Mesenteric fat pad (tissue), 1 donor: ENCODE measurements around the gene DDX46. TPM values are rescaled to one million over a fixed set of nuclear protein-coding genes. Genes with fewer than 3 reads are reported as not detected.
A peak's percentile ranks its signal among the peaks of the same experiment; 100 is the strongest.
"Not testable (repeated sequence)": the region's sequence is repeated elsewhere in the genome, so short reads cannot be mapped to it uniquely, and the experiment has no call there.

ENCODE experiments used
- DNase-seq: peaks from one replicate; pipeline ENCODE4 v3.0.0-alpha.2; 2020; ENCODE audit warnings: low spot score
- total RNA-seq: library from RNA; stranded (reverse); fragmentation: NEBNext Ultra II Directional; extraction: Animal tissue kit (Norgen Biotek cat#: 25700); gene quantifications from one replicate; pipeline ENCODE4 v1.2.1, GENCODE V29; 2021
- donor health status: DM: yes; HTN: yes; CAD: no.

Gene DDX46
- total RNA-seq, 1 donor from 2014 or later, result 41.4 TPM

DNA sequence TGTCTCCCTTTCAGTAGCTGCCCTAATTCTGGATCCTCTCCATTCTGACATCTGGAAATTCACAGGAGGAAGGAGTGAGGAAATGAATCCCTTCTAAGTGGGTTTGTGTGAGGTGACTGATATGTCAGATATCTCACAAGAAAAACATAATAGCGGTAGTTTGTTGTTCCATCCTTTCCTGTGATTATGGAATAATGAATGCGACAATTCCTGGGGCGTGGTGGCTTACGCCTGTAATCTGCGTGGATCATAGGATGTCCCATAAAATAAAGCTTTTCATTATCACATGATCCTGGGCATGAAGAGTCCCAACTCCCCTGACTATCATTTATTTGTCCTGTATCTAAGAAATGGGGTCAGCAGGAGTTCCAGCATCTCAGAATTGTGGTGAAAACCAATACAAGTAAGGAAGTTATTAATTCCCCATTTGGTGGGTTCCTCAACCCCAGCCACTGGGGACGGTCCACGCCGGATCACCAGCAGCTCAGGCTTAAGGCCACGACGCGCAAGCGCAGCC, 86.8 kb downstream of the DDX46 start:
- DNase-seq, result no peak

DNA sequence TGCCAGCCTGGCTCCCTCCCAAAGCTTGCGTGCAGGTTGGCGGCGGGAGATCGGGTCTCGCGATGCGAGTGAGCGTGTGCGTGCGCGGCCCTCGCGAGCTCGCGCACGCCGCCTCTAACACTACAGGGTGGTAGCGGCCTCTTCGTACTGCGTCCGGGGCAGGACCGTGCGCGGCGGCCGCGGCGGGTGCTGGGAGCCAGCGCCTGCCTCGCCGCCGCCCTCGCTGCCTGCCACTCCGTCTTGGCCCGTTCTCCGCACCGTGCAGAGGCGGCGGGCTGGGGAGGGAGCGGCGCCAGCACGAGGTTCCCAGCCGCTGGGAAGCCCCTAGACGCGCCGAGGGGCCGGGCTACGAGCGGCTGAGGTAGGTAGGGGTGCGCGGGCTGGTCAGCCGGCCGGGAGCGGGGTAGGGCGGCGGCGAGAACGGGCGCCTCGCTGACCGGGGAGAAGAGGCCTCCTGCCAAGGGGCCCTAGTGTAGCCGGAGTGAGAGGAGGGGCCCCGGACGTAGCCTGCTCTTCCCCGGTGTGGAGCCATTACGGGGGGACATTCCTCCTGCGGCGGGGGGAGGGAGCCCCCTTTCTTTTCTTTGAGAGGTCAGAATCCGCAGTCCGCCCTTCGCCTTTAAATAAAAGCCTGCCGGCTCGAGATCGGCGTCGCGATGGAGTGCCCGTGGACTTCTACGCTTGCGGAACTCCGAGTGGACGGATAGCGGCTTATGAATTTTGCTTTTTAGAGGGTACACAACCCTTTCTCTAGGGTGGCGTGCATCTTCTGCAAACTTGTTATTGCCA, 87.5 kb downstream of the DDX46 start, which contains the start of gene C5orf24:
Gene C5orf24, plus strand, starts transcription at position 117 of the 789 bp plus-strand sequence. CDS start 8,933 bp downstream, outside the sequence.
- peak; percentile 99 for DNase-seq

DNA sequence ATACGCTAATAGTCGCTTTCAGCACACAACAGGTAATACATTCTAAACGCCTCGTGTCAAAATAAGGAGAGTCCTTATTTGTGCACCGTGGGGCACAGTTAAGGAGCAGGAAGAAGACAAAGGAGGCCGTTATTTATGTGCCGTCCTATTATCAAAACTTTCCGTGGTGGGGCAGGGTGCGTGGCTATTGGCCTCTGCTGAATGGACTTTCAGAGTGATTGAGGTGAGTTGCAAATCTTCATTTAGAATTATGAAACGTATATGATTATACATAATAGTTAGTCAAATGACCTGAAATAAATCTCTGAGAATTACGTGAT, 88.0 kb downstream of the DDX46 start:
- no peak for DNase-seq

DNA sequence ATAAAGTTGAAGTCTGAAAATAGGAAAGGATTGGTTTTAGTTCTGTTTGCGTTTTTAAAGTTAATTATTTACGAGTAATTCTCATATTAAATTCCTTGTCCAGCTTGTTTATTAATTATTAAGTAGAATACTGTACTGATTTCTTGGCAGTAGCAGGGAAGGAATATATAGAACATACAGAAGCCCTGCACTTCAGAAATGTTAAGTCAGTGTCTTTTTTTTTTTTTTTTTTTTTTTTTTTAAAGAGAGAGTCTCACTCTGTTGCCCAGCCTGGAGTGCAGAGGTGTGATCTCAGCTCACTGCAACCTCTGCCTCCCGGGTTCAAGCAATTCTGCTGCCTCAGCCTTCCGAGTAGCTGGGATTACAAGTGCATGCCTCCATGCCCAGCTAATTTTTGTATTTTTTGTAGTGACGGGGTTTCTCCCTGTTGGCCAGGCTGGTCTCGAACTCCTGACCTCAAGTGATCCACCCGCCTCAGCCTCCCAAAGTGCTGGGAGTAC, 90.9 kb downstream of the DDX46 start:
- DNase-seq, result not testable (repeated sequence)

DNA sequence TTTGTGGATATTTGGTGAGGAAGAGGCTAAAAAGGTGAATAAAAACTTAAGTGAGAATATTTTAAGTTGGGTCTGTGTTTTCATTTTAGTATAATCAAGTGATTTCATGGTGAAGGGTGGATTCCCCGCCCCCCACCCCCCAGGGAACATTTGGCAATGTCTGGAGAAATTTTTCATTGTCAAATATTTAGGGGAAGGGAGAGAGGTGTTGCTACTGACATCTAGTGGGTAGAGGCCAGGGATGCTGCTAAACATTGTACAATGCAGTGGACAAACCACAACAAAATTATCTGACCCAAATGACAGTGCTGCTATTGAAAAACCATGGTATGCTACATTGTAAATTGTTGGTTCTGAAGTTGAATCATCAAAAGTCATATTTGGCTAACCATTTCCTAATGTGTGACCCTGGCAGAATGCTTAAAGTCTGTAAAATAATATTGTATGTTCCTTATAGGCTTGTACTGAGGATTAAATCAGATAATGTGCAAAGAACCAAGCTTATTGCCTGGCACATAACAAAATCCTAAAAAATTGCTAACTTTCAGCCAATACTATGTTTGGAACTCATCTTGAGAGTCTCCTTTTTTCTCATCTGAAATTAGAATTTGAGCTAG, 92.8 kb downstream of the DDX46 start:
- no peak for DNase-seq

DNA sequence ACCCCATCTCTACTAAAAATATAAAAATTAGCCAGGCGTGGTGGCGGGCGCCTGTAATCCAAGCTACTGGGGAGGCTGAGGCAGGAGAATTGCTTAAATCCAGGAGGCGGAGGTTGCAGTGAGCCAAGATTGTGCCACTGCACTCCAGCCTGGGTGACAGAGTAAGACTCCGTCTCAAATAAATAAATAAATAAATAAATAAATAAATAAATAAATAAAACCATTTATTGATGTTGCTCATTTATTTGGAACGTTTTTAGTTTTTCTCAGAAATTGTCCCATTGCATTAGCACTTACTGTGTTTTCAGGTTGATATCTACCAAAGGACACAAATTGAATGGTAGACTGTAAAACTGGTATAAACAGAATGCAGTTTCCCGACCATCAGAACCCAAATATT, 97.9 kb downstream of the DDX46 start:
- DNase-seq, result peak; percentile 2

DNA sequence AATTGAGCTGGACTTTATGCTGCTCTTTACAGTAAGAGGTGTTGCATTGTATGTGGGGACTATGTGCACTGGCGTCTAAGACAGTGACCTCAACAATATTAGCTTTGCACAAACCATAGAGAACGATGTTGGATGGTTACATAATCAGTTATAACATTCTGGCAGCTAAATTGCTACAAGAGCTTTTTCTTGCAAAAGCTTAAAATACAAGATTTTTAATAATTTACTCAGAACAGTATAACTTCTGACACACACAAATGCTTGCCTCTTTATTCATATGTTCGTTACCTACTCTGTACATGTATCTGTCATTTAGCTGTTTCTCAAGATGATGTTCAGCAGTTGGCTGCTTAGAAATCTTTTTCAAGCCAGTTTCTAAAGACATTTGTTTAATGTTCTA, 98.8 kb downstream of the DDX46 start:
- no peak for DNase-seq

DNA sequence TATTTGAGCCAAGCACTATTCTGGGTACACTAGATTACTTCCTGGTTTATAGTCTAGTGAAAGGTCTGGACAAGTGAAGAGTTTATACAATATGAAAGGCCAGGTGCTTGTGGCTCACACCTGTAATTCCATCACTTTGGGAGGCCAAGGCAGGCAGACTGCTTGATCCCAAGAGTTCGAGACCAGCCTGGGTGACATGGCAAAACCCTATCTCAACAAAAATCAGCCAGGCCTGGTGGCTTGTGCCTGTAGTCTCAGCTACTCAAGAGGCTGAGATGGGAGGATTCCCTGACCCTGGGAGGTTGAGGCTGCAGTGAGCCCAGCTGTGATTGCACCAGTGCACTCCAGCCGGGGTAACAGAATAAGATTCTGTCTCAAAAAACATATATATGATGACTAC, 106.1 kb downstream of the DDX46 start:
- DNase-seq, result peak; percentile 18

DNA sequence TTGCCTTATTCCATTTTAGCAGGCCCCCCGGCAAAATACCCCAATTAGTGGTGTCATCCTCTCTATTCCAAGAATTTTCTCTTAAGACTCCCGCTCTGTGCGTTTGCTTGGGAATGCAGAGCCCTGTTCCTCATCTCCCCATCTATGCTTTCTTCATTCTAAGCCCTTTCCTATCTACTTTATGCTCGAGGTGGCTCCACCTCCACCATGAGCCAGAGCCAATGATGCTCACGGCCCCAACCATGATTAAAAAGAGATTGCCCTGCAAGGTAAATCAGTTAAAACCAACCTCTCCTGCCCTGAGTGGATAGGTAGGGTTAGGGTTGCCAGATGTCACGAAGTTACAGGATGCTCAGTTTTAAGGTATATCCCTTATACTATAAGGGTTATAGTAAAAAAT, 114.9 kb downstream of the DDX46 start:
- no peak for DNase-seq

DNA sequence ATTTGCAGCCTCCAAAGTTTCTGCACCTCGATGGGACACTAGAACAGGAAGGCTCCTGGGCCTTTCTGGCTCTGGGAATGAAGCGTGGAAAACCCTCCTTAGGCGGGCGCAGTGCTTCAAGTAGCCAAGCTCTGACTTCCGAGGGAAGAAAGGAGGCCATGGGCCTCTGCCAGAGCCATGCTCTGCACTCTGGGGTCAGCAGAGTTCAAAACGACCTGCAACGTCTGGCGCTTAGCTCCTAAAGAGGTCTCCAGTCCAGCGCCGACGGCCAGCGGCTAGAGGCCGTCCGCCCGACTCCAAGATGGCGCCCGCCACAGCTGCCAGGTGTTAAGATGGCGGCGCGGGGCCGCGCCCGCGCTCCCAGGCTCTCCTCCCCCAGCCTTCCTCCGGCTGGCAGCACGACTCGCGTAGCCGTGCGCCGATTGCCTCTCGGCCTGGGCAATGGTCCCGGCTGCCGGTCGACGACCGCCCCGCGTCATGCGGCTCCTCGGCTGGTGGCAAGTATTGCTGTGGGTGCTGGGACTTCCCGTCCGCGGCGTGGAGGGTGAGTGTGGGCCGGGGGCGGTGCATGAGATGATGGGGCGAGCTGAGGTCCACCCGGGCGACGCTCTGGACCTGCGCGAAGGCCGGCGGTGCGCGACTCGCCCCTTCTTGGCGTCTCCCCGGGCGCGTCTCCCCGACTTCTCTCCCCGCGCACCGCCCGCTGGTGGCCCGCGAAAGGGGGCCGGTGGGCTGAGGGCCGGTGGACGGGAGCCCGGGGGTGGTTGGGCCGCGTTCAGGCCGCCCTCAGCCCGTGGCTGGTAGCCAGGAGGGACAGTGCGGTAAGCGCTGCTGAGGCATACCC, 115.6 kb downstream of the DDX46 start, which contains the start of gene TXNDC15:
Gene TXNDC15, plus strand, starts transcription at position 385 of the 844 bp plus-strand sequence. Its CDS starts 57 bp downstream, at position 442.
- DNase-seq, result peak; percentile 97

DNA sequence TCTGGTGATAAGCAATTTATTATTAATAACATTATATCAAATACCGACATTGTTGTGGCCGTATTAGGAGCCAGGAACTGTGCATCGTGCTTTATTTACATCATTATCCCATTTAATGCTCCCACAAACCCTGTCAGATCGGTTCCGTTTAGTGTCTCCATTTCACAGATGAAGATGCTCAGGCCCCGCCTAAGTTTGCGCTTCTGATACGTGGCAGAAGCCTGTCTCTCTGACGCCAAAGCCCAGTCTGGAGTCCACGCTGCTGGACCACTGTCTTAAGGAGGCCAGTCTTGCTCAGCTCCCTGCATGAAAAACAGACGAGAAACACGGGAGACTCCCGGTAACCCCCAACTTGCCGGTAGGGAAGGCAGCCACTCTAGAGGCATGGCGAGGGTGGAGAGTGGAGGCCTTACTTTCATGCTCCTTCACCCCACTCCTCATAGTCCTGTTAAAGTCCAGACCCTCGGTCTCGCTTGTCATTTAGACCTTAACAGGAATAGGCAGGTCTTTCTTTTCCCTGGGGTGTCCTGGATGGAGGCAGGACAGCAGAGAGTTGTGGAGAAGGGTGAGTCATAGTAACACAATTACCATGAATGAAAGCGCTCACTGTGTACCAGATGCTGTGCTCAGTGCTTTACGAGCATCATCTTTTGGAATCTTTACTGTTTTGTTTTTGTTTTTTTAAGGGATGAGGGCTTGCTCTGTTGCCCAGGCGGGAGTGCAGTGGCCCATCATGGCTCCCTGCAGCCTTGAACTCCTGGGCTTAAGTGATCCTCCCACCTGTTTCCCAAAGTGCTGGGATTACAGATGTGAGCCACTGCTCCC, 116.5 kb downstream of the DDX46 start:
- DNase-seq, result peak; percentile 59

DNA sequence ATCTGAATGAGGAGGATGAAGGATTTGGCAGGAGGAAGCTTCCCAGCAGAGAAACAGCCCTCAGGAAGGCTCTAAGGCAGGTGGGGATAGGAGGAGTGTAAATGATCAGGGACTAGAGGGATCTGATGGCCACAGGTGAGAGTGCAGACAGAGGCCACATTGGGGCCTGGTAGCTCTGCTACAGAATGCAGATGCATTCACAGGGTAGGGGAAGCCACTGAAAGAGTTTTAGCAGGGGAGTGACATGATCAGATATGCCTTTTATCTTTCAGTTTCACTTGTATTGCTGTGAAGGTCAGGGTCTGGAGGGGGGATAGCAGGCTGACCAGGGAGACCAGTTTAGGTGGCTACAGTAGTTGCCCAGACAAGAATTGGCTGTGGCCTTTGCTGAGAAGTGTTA, 118.6 kb downstream of the DDX46 start:
- DNase-seq, result no peak

DNA sequence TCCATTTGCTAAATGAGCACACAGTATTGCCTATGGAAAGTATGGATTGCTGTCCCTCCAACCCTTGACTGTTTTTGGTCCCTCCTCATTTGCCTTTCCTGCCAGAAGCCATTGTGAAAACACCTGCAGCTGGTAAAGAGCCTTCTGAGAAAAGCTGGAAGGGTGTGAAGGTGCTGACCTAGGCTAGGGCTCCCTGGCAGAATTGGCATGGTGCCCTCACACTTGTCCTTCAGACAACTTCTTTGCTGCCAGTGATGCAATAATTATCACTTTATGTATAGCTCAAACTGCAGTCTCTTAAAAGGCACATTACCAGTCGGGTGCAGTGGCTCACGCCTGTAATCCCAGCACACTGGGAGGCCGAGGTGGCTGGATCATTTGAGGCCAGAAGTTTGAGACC, 119.8 kb downstream of the DDX46 start:
- no peak for DNase-seq

DNA sequence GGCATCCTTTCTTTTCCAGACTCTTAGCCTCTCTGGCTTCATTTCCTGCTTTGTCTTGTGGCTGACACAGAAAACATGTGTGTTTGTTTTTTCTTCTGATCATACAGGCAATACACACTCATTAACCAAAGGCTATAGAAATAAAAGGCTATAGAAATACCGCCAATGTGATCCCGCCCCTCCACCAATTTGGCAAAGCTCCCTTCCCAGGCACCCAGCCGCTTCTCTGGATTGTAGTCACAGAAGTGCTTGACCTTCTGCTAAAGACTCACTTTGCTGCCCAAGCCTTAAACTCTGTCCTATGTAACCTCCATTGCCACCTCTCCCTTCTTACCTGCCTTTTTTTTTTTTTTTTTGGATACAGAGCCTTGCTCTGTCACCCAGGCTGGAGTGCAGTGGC, 120.9 kb downstream of the DDX46 start:
- DNase-seq, result peak; percentile 45

Other genes starting within 250 kb of the DDX46 start
- 31.6 TPM for gene JADE2, start 233.1 kb upstream of the DDX46 start, total RNA-seq
- gene SAR1B, start 126.0 kb upstream of the DDX46 start, total RNA-seq, result 87.6 TPM
- 34.2 TPM for gene SEC24A, start 110.0 kb upstream of the DDX46 start, total RNA-seq
- 30.1 TPM for gene CAMLG, start 20.2 kb upstream of the DDX46 start, total RNA-seq
- gene C5orf24, start 87.2 kb downstream of the DDX46 start, total RNA-seq, result 40.9 TPM
- gene TXNDC15, start 115.6 kb downstream of the DDX46 start, total RNA-seq, result 50.1 TPM
- gene PCBD2, start 146.4 kb downstream of the DDX46 start, total RNA-seq, result 10.7 TPM
- 0.61 TPM for gene CATSPER3, start 209.1 kb downstream of the DDX46 start, total RNA-seq